ENCODE measurements around the gene STK17A.

- TF ChIP-seq EZH2phosphoT487 (IDR thresholded peaks at IDR 0.05) (no peak), CTCF (IDR thresholded peaks at IDR 0.05) (no peak), EZH2 (IDR thresholded peaks at IDR 0.05) (no peak)
These were observed 81.8 kb downstream of the STK17A start for GRCh38 chr7:43664681-43665080.
